Ishikawa (cell line): ENCODE measurements around the gene MYMK.

ENCODE experiments used
- CEBPB ChIP-seq: IDR thresholded peaks from 2 replicates; pipeline ENCODE4 v1.6.1; 2012
- CREB1 ChIP-seq: IDR thresholded peaks from 2 replicates; pipeline ENCODE4 v1.6.1; 2012; ENCODE audit warnings: low read depth
- EGR1 ChIP-seq: IDR thresholded peaks from 2 replicates; pipeline ENCODE4 v1.6.1; 2012
- EP300 ChIP-seq: IDR thresholded peaks from 2 replicates; pipeline ENCODE4 v1.6.1; 2012; ENCODE audit warnings: borderline replicate concordance
- FOXM1 ChIP-seq: IDR thresholded peaks from 2 replicates; pipeline ENCODE4 v1.6.1; 2012; ENCODE audit warnings: low read depth, borderline replicate concordance
- NFIC ChIP-seq: IDR thresholded peaks from 2 replicates; pipeline ENCODE4 v1.6.1; 2012
- RAD21 ChIP-seq: IDR thresholded peaks from 2 replicates; pipeline ENCODE4 v1.6.1; 2012; ENCODE audit warnings: low read depth
- TAF1 ChIP-seq: IDR thresholded peaks from 2 replicates; pipeline ENCODE4 v1.6.1; 2012; ENCODE audit warnings: low read depth, mild to moderate bottlenecking
- TCF12 ChIP-seq: IDR thresholded peaks from 2 replicates; pipeline ENCODE4 v1.6.1; 2012; ENCODE audit warnings: low read depth
- TEAD4 ChIP-seq: IDR thresholded peaks from 2 replicates; pipeline ENCODE4 v1.6.1; 2012
- YY1 ChIP-seq: IDR thresholded peaks from 2 replicates; pipeline ENCODE4 v1.6.1; 2012; ENCODE audit warnings: low read depth
- ZBTB7A ChIP-seq: IDR thresholded peaks from 2 replicates; pipeline ENCODE4 v1.6.1; 2012; ENCODE audit warnings: low read depth
- TF ChIP-seq, protein P1 (sequence below): IDR thresholded peaks from 2 replicates; pipeline ENCODE4 v1.6.1; 2012; ENCODE audit warnings: low read depth, mild to moderate bottlenecking
- TF ChIP-seq, protein P2 (sequence below): IDR thresholded peaks from 2 replicates; pipeline ENCODE4 v1.6.1; 2012
- TF ChIP-seq, protein P3 (sequence below): IDR thresholded peaks from 2 replicates; pipeline ENCODE4 v1.6.1; 2012

The MYMK gene

DNA sequence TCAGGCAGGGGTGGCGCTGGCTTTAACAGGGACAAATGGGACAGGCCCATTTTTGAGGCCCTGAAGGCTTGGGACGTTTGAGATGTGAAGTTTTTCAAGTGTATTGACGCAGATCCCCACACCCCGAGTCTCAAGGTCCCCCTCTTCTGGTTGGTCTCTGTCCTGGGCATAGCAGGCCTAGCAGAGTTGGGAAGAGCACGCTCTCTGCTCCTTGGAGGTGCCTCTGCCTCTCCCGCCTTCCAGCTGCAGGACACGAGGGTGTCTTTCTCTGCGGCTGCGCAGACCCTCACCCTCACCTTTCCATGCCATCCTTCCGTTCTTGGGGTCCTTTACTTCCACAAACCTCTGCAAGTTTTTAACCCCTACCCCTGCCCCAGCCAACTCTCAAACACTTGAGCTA, 28.4 kb upstream of the MYMK start:
- TF ChIP-seq TAF1 (no peak), FOXM1 (no peak), CEBPB (no peak), NFIC (no peak), EGR1 (no peak), ZBTB7A (no peak), TEAD4 (no peak), RAD21 (no peak), YY1 (no peak), EP300 (no peak), CREB1 (no peak), TCF12 (no peak)
- TF ChIP-seq, protein P1, sequence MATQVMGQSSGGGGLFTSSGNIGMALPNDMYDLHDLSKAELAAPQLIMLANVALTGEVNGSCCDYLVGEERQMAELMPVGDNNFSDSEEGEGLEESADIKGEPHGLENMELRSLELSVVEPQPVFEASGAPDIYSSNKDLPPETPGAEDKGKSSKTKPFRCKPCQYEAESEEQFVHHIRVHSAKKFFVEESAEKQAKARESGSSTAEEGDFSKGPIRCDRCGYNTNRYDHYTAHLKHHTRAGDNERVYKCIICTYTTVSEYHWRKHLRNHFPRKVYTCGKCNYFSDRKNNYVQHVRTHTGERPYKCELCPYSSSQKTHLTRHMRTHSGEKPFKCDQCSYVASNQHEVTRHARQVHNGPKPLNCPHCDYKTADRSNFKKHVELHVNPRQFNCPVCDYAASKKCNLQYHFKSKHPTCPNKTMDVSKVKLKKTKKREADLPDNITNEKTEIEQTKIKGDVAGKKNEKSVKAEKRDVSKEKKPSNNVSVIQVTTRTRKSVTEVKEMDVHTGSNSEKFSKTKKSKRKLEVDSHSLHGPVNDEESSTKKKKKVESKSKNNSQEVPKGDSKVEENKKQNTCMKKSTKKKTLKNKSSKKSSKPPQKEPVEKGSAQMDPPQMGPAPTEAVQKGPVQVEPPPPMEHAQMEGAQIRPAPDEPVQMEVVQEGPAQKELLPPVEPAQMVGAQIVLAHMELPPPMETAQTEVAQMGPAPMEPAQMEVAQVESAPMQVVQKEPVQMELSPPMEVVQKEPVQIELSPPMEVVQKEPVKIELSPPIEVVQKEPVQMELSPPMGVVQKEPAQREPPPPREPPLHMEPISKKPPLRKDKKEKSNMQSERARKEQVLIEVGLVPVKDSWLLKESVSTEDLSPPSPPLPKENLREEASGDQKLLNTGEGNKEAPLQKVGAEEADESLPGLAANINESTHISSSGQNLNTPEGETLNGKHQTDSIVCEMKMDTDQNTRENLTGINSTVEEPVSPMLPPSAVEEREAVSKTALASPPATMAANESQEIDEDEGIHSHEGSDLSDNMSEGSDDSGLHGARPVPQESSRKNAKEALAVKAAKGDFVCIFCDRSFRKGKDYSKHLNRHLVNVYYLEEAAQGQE = no peak
- TF ChIP-seq, protein P2, sequence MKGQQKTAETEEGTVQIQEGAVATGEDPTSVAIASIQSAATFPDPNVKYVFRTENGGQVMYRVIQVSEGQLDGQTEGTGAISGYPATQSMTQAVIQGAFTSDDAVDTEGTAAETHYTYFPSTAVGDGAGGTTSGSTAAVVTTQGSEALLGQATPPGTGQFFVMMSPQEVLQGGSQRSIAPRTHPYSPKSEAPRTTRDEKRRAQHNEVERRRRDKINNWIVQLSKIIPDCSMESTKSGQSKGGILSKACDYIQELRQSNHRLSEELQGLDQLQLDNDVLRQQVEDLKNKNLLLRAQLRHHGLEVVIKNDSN = no peak
- TF ChIP-seq, protein P3, sequence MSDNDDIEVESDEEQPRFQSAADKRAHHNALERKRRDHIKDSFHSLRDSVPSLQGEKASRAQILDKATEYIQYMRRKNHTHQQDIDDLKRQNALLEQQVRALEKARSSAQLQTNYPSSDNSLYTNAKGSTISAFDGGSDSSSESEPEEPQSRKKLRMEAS = no peak

DNA sequence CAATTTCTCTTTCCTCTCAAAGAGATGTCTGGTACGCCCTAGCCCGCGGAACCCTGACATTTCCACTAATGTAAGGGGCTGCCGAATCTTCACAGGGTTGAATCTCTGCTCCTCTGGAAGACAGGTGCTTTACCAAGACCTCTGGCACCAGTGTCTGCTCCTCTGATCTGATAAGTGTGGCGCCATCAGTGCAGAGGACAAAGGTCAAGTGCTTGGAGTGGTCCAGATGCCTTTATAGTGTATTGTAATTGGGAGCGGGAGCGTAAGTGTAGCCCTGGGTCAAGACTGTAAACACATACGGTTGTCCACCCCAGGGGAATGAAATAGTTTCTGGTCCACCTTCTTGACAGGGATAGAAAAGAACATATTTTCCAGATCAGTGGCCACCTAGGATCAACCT, 27.5 kb upstream of the MYMK start:
- TF ChIP-seq CREB1 = no peak
- no peak for TF ChIP-seq NFIC
- no peak for TF ChIP-seq EGR1
- TF ChIP-seq, protein P2 = no peak
- TF ChIP-seq EP300 = no peak
- TF ChIP-seq YY1 = no peak
- TF ChIP-seq, protein P3 = no peak
- no peak for TF ChIP-seq CEBPB
- TF ChIP-seq TAF1 = no peak
- no peak for TF ChIP-seq ZBTB7A

DNA sequence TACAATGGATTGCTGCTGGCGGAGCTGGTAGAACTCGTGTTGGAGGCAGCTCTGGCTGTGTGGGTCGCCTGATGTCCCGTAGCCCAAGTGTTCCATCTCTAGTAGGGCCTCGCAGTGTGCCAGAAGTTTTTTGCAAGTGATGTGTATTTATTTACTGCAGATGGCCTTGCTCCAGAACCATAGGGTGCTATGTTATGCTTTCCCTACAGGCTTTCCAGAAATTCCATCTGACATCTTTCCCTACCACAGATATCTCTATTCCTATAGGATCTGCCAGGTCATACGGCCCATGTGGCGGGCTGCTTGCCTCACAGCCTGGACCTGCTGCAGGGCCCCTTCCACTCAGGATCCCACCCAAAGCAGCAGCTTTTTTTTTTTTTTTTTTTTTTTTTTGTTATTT, 26.7 kb upstream of the MYMK start:
- TF ChIP-seq, protein P2 = no peak
- TF ChIP-seq EP300 (no peak), YY1 (no peak), ZBTB7A (no peak), TAF1 (no peak), TCF12 (no peak), RAD21 (no peak), CREB1 (no peak), CEBPB (no peak), EGR1 (no peak), FOXM1 (no peak), NFIC (no peak), TEAD4 (no peak)
- TF ChIP-seq, protein P1 = no peak
- TF ChIP-seq, protein P3 = no peak

DNA sequence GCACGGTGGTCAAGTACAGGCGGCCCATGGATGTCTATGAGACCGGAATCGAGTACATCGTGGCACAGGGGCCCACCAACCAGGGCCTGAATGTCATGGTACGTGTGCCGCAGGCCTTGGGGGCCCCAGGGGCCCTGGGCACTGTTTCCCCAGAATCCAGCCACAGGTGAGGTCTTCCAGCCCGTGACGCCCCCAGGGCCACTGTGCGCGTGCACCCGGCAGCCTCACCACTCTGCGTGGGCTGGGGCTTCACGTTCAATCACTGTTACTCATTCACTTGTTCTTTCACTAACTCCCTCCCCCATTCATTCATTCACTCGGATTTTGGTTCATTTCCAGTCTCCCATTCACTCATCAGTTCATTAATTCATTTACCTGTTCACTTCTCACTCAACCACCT, 22.4 kb upstream of the MYMK start:
- TF ChIP-seq TEAD4 (no peak), ZBTB7A (no peak), EGR1 (no peak), CEBPB (no peak), CREB1 (no peak)
- TF ChIP-seq, protein P2 = no peak
- TF ChIP-seq, protein P3 = no peak

DNA sequence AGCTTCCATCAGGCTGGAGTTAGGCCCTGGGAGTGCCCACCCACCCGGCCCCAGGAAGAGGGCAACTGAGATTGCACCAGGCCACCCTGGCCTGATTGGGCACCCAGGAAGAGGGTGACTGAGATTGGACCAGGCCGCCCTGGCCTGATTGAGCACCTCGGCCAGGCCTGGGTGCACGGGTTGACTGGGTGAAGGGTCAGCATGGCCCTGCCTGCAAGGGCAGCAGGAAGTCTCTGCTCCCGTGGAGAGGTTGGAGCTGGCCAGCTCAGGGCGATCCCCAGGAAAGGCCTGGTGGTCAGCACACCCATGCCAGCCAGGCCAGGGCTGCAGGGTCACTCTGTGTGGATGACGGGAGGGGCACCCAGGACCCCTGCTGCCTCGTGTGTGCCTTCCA, 21.5 kb upstream of the MYMK start:
- TF ChIP-seq EGR1 (no peak), NFIC (no peak), CREB1 (no peak), TCF12 (no peak)
- TF ChIP-seq, protein P1 = no peak
- TF ChIP-seq, protein P2 = no peak
